MM.1S (cell line): Measurements from ENCODE around the gene MTHFD1L.
"Not testable (repeated sequence)": the region's sequence is repeated elsewhere in the genome, so short reads cannot be mapped to it uniquely, and the experiment has no call there.

Experiments
- EZH2 ChIP-seq: fragments of 300-600 bp; sonication (generic); optimal IDR thresholded peaks from 2 replicates; pipeline ENCODE3; 2017; ENCODE audit warnings: low read depth, mild to moderate bottlenecking, antibody characterized with exemption, low read length, mixed read lengths
- TF ChIP-seq, protein P1 (sequence below): fragments of 300-600 bp; sonication (generic); IDR thresholded peaks from 2 replicates; pipeline ENCODE4 v1.5.1; 2016; ENCODE audit warnings: antibody characterized with exemption, low read length, mixed read lengths

DNA sequence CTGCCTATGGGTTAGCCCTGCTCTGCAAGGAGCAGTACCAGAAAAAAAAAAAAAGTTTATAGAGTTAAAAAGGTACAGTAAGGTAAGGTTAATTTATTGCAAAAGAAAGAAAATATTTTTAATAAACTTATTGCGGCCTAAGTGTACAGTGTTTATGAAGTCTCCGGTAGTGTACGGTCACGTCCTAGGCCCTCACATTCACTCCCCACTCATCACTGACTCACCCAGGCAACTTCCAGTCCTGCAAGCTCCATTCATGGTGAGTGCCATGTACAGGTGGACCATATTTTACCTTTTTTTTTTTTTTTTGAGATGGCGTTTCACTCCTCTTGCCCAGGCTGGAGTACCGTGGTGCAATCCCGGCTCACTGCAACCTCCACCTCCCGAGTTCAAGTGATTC, 258.1 kb downstream of the MTHFD1L start:
- TF ChIP-seq, protein P1, sequence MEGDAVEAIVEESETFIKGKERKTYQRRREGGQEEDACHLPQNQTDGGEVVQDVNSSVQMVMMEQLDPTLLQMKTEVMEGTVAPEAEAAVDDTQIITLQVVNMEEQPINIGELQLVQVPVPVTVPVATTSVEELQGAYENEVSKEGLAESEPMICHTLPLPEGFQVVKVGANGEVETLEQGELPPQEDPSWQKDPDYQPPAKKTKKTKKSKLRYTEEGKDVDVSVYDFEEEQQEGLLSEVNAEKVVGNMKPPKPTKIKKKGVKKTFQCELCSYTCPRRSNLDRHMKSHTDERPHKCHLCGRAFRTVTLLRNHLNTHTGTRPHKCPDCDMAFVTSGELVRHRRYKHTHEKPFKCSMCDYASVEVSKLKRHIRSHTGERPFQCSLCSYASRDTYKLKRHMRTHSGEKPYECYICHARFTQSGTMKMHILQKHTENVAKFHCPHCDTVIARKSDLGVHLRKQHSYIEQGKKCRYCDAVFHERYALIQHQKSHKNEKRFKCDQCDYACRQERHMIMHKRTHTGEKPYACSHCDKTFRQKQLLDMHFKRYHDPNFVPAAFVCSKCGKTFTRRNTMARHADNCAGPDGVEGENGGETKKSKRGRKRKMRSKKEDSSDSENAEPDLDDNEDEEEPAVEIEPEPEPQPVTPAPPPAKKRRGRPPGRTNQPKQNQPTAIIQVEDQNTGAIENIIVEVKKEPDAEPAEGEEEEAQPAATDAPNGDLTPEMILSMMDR = not testable (repeated sequence)
- TF ChIP-seq EZH2 = not testable (repeated sequence)
